Panc1 (cell line): Measurements from ENCODE around the gene EIF5A. TPM values are rescaled to one million over a fixed set of nuclear protein-coding genes. Genes with fewer than 3 reads are reported as not detected.

Source experiments
- ATAC-seq: fragments of 200-7000 bp; cut with Tn5 transposase; 2 replicates; pipeline ENCODE4 v1.9.1; 2020; ENCODE audit warnings: mild to moderate bottlenecking, moderate library complexity
- BruUV-seq: library from RNA; stranded (reverse); fragments of 400-500 nt; replicated peaks from 2 replicates; lab custom pipeline; 2021; lab: Mats Ljungman, UMichigan
- CTCF ChIA-PET: fragments of 300-600 bp; sonication (Branson Sonifier 250); formaldehyde crosslinking; loops from one replicate; lab custom pipeline; 2022; ENCODE audit warnings: antibody characterized with exemption; lab: Charles Lee
- POLR2A ChIA-PET: fragments of 300-600 bp; sonication (Branson Sonifier 250); formaldehyde crosslinking; loops from one replicate; lab custom pipeline; 2022; ENCODE audit warnings: antibody characterized with exemption; lab: Charles Lee
- DNase-seq: peaks from one replicate; pipeline ENCODE4 v3.0.0-alpha.2; 2010; ENCODE audit warnings: low read depth, low spot score
- H3K27ac ChIP-seq: 2 replicates; pipeline ENCODE4 v1.5.1; 2011; ENCODE audit warnings: mild to moderate bottlenecking, low read length, inconsistent platforms
- H3K27me3 ChIP-seq: fragments of 200-500 bp; sonication (Bioruptor generic); 2 replicates; pipeline ENCODE4 v1.6.0; 2014; ENCODE audit warnings: low read length, inconsistent platforms; ENCODE audit not compliant: control insufficient read depth, insufficient read depth
- H3K36me3 ChIP-seq: fragments of 200-500 bp; sonication (Bioruptor generic); 2 replicates; pipeline ENCODE4 v1.5.1; 2014; ENCODE audit warnings: inconsistent platforms, mild to moderate bottlenecking, low read length, moderate library complexity; ENCODE audit not compliant: control insufficient read depth, insufficient read depth
- H3K4me1 ChIP-seq: 2 replicates; pipeline ENCODE4 v1.5.1; 2011; ENCODE audit warnings: inconsistent platforms, mild to moderate bottlenecking, low read length, moderate library complexity; ENCODE audit not compliant: control insufficient read depth, insufficient read depth
- H3K4me3 ChIP-seq, 2 experiments: 2 replicates each; pipeline ENCODE4 v1.5.1; 2011 to 2012; ENCODE audit warnings: low read depth in 2 of 2, low read length in 2 of 2, mild to moderate bottlenecking in 2 of 2, inconsistent platforms in 1 of 2, moderate library complexity in 1 of 2
- H3K9me3 ChIP-seq: fragments of 200-500 bp; sonication (Bioruptor generic); 2 replicates; pipeline ENCODE4 v1.5.1; 2014; ENCODE audit warnings: low read depth, mild to moderate bottlenecking, inconsistent platforms, low read length, moderate library complexity; ENCODE audit not compliant: control insufficient read depth, insufficient read depth
- CTCF ChIP-seq: fragments of 450-650 bp; IDR thresholded peaks from 2 replicates; pipeline ENCODE4 v1.5.1; 2017; ENCODE audit warnings: mild to moderate bottlenecking
- POLR2AphosphoS5 ChIP-seq: IDR thresholded peaks from 2 replicates; pipeline ENCODE4 v1.6.1; 2012; ENCODE audit warnings: mild to moderate bottlenecking, low read depth, low read length, moderate library complexity
- REST ChIP-seq, 2 experiments: IDR thresholded peaks; 2 replicates each; pipeline ENCODE4 v1.6.1; 2011 to 2012; ENCODE audit warnings: low read depth in 2 of 2, control low read depth in 1 of 2, low read length in 1 of 2, mild to moderate bottlenecking in 1 of 2, moderate library complexity in 1 of 2; ENCODE audit not compliant: insufficient read depth in 1 of 2
- TCF7L2 ChIP-seq: IDR thresholded peaks from 2 replicates; pipeline ENCODE4 v1.6.1; 2011; ENCODE audit warnings: mild to moderate bottlenecking, low read depth, low read length, inconsistent platforms
- in situ Hi-C: cut with HindIII; loops from 2 replicates; pipeline ENCODE4 v1.10.0; 2016; ENCODE audit warnings: low sequenced_read_pairs, low pct_unique_long_range_greater_than_20kb
- intact Hi-C: fragments of 100-400 bp; cut with micrococcal nuclease; formaldehyde crosslinking; loops from one replicate; pipeline ENCODE4 v1.10.0; 2022; ENCODE audit not compliant: unreplicated experiment
- total RNA-seq: library from RNA; stranded (reverse); gene quantifications from one replicate; pipeline ENCODE4 v1.2.1, GENCODE V29; 2021; ENCODE audit not compliant: unreplicated experiment

The EIF5A gene
- total RNA-seq, 1 experiment from 2014 or later = 728 TPM

- Histone ChIP-seq H3K4me3 (peak overlapping the region; percentile 81 to 90), H3K4me1 (peaks cover 7% of the 10 kb centered on the region), H3K27me3 (no peaks in the 10 kb centered on the region), H3K36me3 (no peaks in the 10 kb centered on the region; the same call in 1 of the 2 replicates), H3K27ac (peak overlapping the region; percentile 89), H3K9me3 (no peaks in the 10 kb centered on the region)
- no TSS peak for BruUV-seq
- DNase-seq = no peak
- no peak for TF ChIP-seq CTCF
- TF ChIP-seq POLR2AphosphoS5 = 0 out of 2 replicates have a peak, but pooled peaks have one; percentile 38
- TF ChIP-seq REST (IDR thresholded peaks at IDR 0.05; ENCODE audit: insufficient read depth in 1 of 2, low read depth in 2 of 2, low read length in 1 of 2) = no peak
- no peak for TF ChIP-seq TCF7L2
- POLR2A ChIA-PET = interaction anchor here (0.6 to 1.1 kb wide), 4 partner anchors 17 to 697 kb away, joined by 3 to 5 read pairs (median 3); no protein-coding TSS in a partner anchor
- CTCF ChIA-PET = interaction anchor here (0.6 to 0.7 kb wide), 2 partner anchors 17 to 21 kb away, joined by 3 read pairs; no protein-coding TSS in a partner anchor
- intact Hi-C loops = no loop called here
- in situ Hi-C loops = no loop called here
- peak; percentile 90 for ATAC-seq
Observed at GRCh38 chr17:7329997-7330637, 22.7 kb downstream of the EIF5A start.

GRCh38 chr17:7330638-7331015 lies 23.2 kb downstream of the EIF5A start:
- POLR2A ChIA-PET = no interaction called here
- intact Hi-C loops = no loop called here
- Histone ChIP-seq H3K27ac (peak overlapping the region; percentile 89), H3K4me3 (peak overlapping the region; percentile 81 to 90), H3K36me3 (no peaks in the 10 kb centered on the region; the same call in 1 of the 2 replicates), H3K9me3 (no peaks in the 10 kb centered on the region), H3K27me3 (no peaks in the 10 kb centered on the region), H3K4me1 (peaks cover 7% of the 10 kb centered on the region)
- ATAC-seq (no peak), DNase-seq (no peak)
- CTCF ChIA-PET = no interaction called here
- in situ Hi-C loops = no loop called here
- TF ChIP-seq REST (IDR thresholded peaks at IDR 0.05; ENCODE audit: insufficient read depth in 1 of 2, low read depth in 2 of 2, low read length in 1 of 2) (no peak), CTCF (no peak), POLR2AphosphoS5 (no peak)
- BruUV-seq = no TSS peak
